HepG2 (cell line): ENCODE measurements around the gene GRAMD1B. TPM values are rescaled to one million over a fixed set of nuclear protein-coding genes. Genes with fewer than 3 reads are reported as not detected.

Experiments
- ATAC-seq: fragments of 200-7000 bp; cut with Tn5 transposase; 3 replicates; pipeline ENCODE4 v1.9.1; 2020; ENCODE audit warnings: mild to moderate bottlenecking, moderate library complexity
- BruUV-seq: library from RNA; stranded (reverse); fragments of 400-500 nt; replicated peaks from 2 replicates; lab custom pipeline; 2021; lab: Mats Ljungman, UMichigan
- CTCF ChIA-PET: fragments of 300-600 bp; formaldehyde crosslinking; extraction: SDS; loops from one replicate; lab custom pipeline; 2021; ENCODE audit warnings: low total read pairs, inconsistent platforms, low intra/inter-chr PET ratio; lab: Yijun Ruan, JAX
- POLR2A ChIA-PET: fragments of 350-600 bp; sonication (Branson Sonifier 250); formaldehyde crosslinking; loops from one replicate; lab custom pipeline; 2020; ENCODE audit warnings: antibody characterized with exemption, inconsistent platforms; lab: Yijun Ruan, JAX
- DNase-seq: peaks from one replicate; pipeline ENCODE4 v3.0.0-alpha.2; 2015; ENCODE audit warnings: low spot score
- FAIRE-seq: peaks from 3 replicates; lab custom pipeline; 2011; peaks lifted over from hg19 to GRCh38; lab: Jason Lieb, UNC
- H2AFZ ChIP-seq: one replicate; pipeline ENCODE4 v1.6.1; 2011; ENCODE audit warnings: low read length, inconsistent platforms
- H3K27ac ChIP-seq: fragments of 300-600 bp; 3 replicates; pipeline ENCODE4 v1.8.0; 2011; ENCODE audit warnings: mixed run types, mild to moderate bottlenecking, mixed read lengths, low read length, inconsistent platforms; ENCODE audit not compliant: insufficient read depth; ENCODE audit errors: extremely low read length
- H3K27me3 ChIP-seq, 2 experiments: fragments of 200-600 bp in 1 of 2; 2 replicates in 1 of 2; 3 replicates in 1 of 2; pipeline versions ENCODE4 v1.6.0 to v1.8.0; 2011; ENCODE audit warnings: low read length in 2 of 2, mild to moderate bottlenecking in 2 of 2, moderate library complexity in 2 of 2, inconsistent platforms in 1 of 2; ENCODE audit not compliant: insufficient read depth in 2 of 2, control insufficient read depth in 1 of 2
- H3K36me3 ChIP-seq, 2 experiments: fragments of 200-600 bp in 1 of 2; replicated peaks in 1 of 2; 2 replicates in 1 of 2; 3 replicates in 1 of 2; pipeline versions ENCODE4 v1.5.1 to v1.8.0; 2011; ENCODE audit warnings: low read length in 2 of 2, inconsistent platforms in 1 of 2; ENCODE audit not compliant: insufficient read depth in 2 of 2, control insufficient read depth in 1 of 2
- H3K4me1 ChIP-seq: 2 replicates; pipeline ENCODE4 v1.5.1; 2012; ENCODE audit warnings: low read length, inconsistent platforms; ENCODE audit not compliant: insufficient read depth
- H3K4me2 ChIP-seq: 2 replicates; pipeline ENCODE4 v1.6.0; 2011; ENCODE audit warnings: low read depth, low read length, inconsistent platforms
- H3K4me3 ChIP-seq, 3 experiments: fragments of 200-600 bp in 1 of 3; sonication (generic), shearing (Covaris generic) in 1 of 3; replicated peaks in 1 of 3; 2 replicates each; pipeline ENCODE4 v1.5.1; 2011 to 2016; ENCODE audit warnings: low read length in 3 of 3, inconsistent platforms in 2 of 3, low read depth in 2 of 3, mild to moderate bottlenecking in 2 of 3, control low read depth in 1 of 3, mixed read lengths in 1 of 3; ENCODE audit not compliant: insufficient read depth in 1 of 3
- H3K79me2 ChIP-seq: one replicate; pipeline ENCODE4 v1.6.1; 2011; ENCODE audit warnings: low read length, inconsistent platforms; ENCODE audit not compliant: insufficient read depth
- H3K9ac ChIP-seq: 2 replicates; pipeline ENCODE4 v1.6.0; 2011; ENCODE audit warnings: mild to moderate bottlenecking, low read depth, low read length, inconsistent platforms; ENCODE audit not compliant: insufficient read depth
- H3K9me3 ChIP-seq: 2 replicates; pipeline ENCODE4 v1.5.1; 2012; ENCODE audit warnings: mild to moderate bottlenecking, low read length
- H4K20me1 ChIP-seq: 2 replicates; pipeline ENCODE4 v1.6.0; 2011; ENCODE audit warnings: inconsistent platforms, mild to moderate bottlenecking, low read length, moderate library complexity; ENCODE audit not compliant: insufficient read depth
- BATF2 ChIP-seq: sonication (generic); formaldehyde crosslinking; IDR thresholded peaks from 2 replicates; pipeline ENCODE4 v1.8.0; 2022; ENCODE audit warnings: mild to moderate bottlenecking, missing genetic modification reagents, moderate library complexity
- ERF ChIP-seq: IDR thresholded peaks from 2 replicates; pipeline ENCODE4 v1.6.1; 2018; ENCODE audit warnings: missing biosample characterization, missing genetic modification reagents
- HES4 ChIP-seq: sonication (generic); formaldehyde crosslinking; IDR thresholded peaks from 2 replicates; pipeline ENCODE4 v1.9.0; 2021; ENCODE audit warnings: mild to moderate bottlenecking, missing genetic modification reagents, borderline replicate concordance
- KDM4B ChIP-seq: sonication (generic); formaldehyde crosslinking; IDR thresholded peaks from 2 replicates; pipeline ENCODE4 v1.4.0; 2020; ENCODE audit warnings: missing genetic modification reagents
- PAF1 ChIP-seq: IDR thresholded peaks from 2 replicates; pipeline ENCODE4 v1.6.1; 2016; ENCODE audit warnings: missing genetic modification reagents, missing compliant biosample characterization
- RFX5 ChIP-seq: IDR thresholded peaks from 2 replicates; pipeline ENCODE4 v1.6.1; 2011; ENCODE audit warnings: low read depth, low read length, improper control_type of control experiment
- SKI ChIP-seq: fragments of 450-650 bp; IDR thresholded peaks from one replicate; pipeline ENCODE4 v1.6.1; 2018; ENCODE audit warnings: mild to moderate bottlenecking; ENCODE audit not compliant: partially characterized antibody
- THYN1 ChIP-seq: sonication (generic); formaldehyde crosslinking; IDR thresholded peaks from 2 replicates; pipeline ENCODE4 v1.8.1; 2023; ENCODE audit warnings: low read depth, mild to moderate bottlenecking, moderate library complexity, missing genetic modification reagents, borderline replicate concordance
- ZFP41 ChIP-seq: sonication (generic); formaldehyde crosslinking; IDR thresholded peaks from 2 replicates; pipeline ENCODE4 v1.4.0; 2020; ENCODE audit warnings: mild to moderate bottlenecking, missing genetic modification reagents, borderline replicate concordance
- ZMYM4 ChIP-seq: sonication (generic); formaldehyde crosslinking; IDR thresholded peaks from 2 replicates; pipeline ENCODE4 v1.8.1; 2023; ENCODE audit warnings: mild to moderate bottlenecking, missing genetic modification reagents
- ZNF296 ChIP-seq: sonication (generic); formaldehyde crosslinking; conservative IDR thresholded peaks from 2 replicates; pipeline ENCODE4 v1.5.0; 2020; ENCODE audit warnings: mild to moderate bottlenecking, missing genetic modification reagents
- ZNF33A ChIP-seq: sonication (generic); formaldehyde crosslinking; IDR thresholded peaks from 2 replicates; pipeline ENCODE4 v1.5.1; 2020; ENCODE audit warnings: missing genetic modification reagents, mild to moderate bottlenecking, moderate library complexity, borderline replicate concordance
- ZNF503 ChIP-seq: sonication (generic); formaldehyde crosslinking; IDR thresholded peaks from 2 replicates; pipeline ENCODE4 v1.4.0; 2020; ENCODE audit warnings: missing genetic modification reagents
- WGBS: methylation state at CpG from one replicate; pipeline ENCODE4 v1.1.6; 2017; ENCODE audit warnings: low lambda C conversion rate; 5-methylcytosine and 5-hydroxymethylcytosine counted together
- in situ Hi-C: cut with HindIII; loops from 2 replicates; pipeline ENCODE4 v1.10.0; 2017; ENCODE audit warnings: low pct_unique_long_range_greater_than_20kb; ENCODE audit not compliant: extremely low pct_ligation_motif_present
- intact Hi-C: fragments of 100-400 bp; cut with micrococcal nuclease; formaldehyde crosslinking; loops from one replicate; pipeline ENCODE4 v1.10.0; 2022; ENCODE audit not compliant: unreplicated experiment
- polyA plus RNA-seq, 8 experiments: library from polyadenylated mRNA; depleted of rRNA in 3 of 8; stranded (reverse) in 7 of 8; unstranded in 1 of 8; fragments of >200 nt; fragmentation: Illumina TruSeq in 4 of 8; extraction: Trizol in 4 of 8; gene quantifications; 2 replicates each; pipeline versions ENCODE4 v1.2.1 to v1.2.3, GENCODE V29; 2011 to 2016; ENCODE audit warnings: low read depth in 4 of 8, missing spikeins in 1 of 8, mixed read lengths in 1 of 8; ENCODE audit not compliant: insufficient read depth in 1 of 8
- total RNA-seq, 5 experiments: library from RNA; depleted of rRNA; stranded (reverse); fragments of >200 nt; fragmentation: Illumina TruSeq; extraction: Trizol; gene quantifications; 2 replicates each; pipeline ENCODE4 v1.2.3, GENCODE V29; 2016; ENCODE audit warnings: low read depth in 1 of 5

Gene GRAMD1B
- total and polyA plus RNA-seq, 2 of the 13 experiments (the other 11 are each of a cell fraction or from before 2014, with no cell fraction given) = 0.12 TPM; not detected in 1

- peaks cover 5 to 39% of the 10 kb centered on the region in 2 experiments for H3K27me3 ChIP-seq
- ChIA-PET POLR2A (no interaction called here), CTCF (no interaction called here)
- WGBS = 24% methylated on average over 5 of the region's 5 CpGs
- H2AFZ ChIP-seq = no peak overlapping the region
- TF ChIP-seq KDM4B (CRISPR knock-in tag) (no peak), ZFP41 (no peak), RFX5 (no peak), ZNF296 (CRISPR knock-in tag) (no peak), BATF2 (CRISPR knock-in tag) (no peak), PAF1 (CRISPR knock-in tag) (no peak), ZNF503 (CRISPR knock-in tag) (no peak), THYN1 (CRISPR knock-in tag) (no peak), SKI (no peak), ZMYM4 (CRISPR knock-in tag) (no peak), HES4 (CRISPR knock-in tag) (no peak), ZNF33A (CRISPR knock-in tag) (no peak), ERF (CRISPR knock-in tag) (no peak)
- ATAC-seq (no peak), DNase-seq (no peak), FAIRE-seq (no peak)
- H3K4me2 ChIP-seq = no peak overlapping the region
- no peaks in the 10 kb centered on the region for H4K20me1 ChIP-seq
- intact Hi-C loops (no loop called here), in situ Hi-C loops (no loop called here)
- H3K4me1 ChIP-seq = no peaks in the 10 kb centered on the region
- no peak overlapping the region for H3K4me3 ChIP-seq
- H3K9ac ChIP-seq = no peak overlapping the region
- H3K27ac ChIP-seq = no peak overlapping the region
- no peaks in the 10 kb centered on the region for H3K36me3 ChIP-seq
- no TSS peak for BruUV-seq
- no peaks in the 10 kb centered on the region for H3K9me3 ChIP-seq
- no peaks in the 10 kb centered on the region for H3K79me2 ChIP-seq
Observed at GRCh38 chr11:123426789-123427188, 3.3 kb upstream of the GRAMD1B start.
